ENCODE results near the gene TMEM18. TPM values are rescaled to one million over a fixed set of nuclear protein-coding genes. Genes with fewer than 3 reads are reported as not detected.

TMEM18 gene
- total and polyA plus RNA-seq, 2 of the 4 experiments (the other 2 are of a cell fraction): 15.2 to 30.2 TPM

- no peak overlapping the region for H2AK9ac ChIP-seq (replicated peaks; ENCODE audit: low read depth, low read length, poor library complexity)
- H3K14ac ChIP-seq (replicated peaks; ENCODE audit: low read depth, low read length): no peak overlapping the region
- DNase-seq: no peak
- TF ChIP-seq SMC3 (IDR thresholded peaks at IDR 0.05; ENCODE audit: low read depth, low read length) (no peak), FOS (IDR thresholded peaks at IDR 0.05; ENCODE audit: low read depth, low read length) (no peak), RCOR1 (IDR thresholded peaks at IDR 0.05; ENCODE audit: insufficient replicate concordance, low read length) (no peak), BHLHE40 (IDR thresholded peaks at IDR 0.05; ENCODE audit: low read depth, low read length) (no peak), CTCF (conservative IDR thresholded peaks at IDR 0.05; ENCODE audit: low read depth, low read length) (no peak), MAFK (IDR thresholded peaks at IDR 0.05; ENCODE audit: low read depth, low read length) (no peak), RFX5 (IDR thresholded peaks at IDR 0.05; ENCODE audit: low read depth, low read length) (no peak), RAD21 (IDR thresholded peaks at IDR 0.05; ENCODE audit: low read length) (no peak), USF2 (IDR thresholded peaks at IDR 0.05; ENCODE audit: low read depth, low read length) (no peak), ELK1 (IDR thresholded peaks at IDR 0.05; ENCODE audit: borderline replicate concordance, low read depth, low read length) (no peak), CHD1 (IDR thresholded peaks at IDR 0.05; ENCODE audit: low read depth, low read length) (no peak), CEBPB (IDR thresholded peaks at IDR 0.05; ENCODE audit: low read depth, low read length) (no peak)
- BruUV-seq (replicated peaks): no TSS peak
- no peak overlapping the region for H4K8ac ChIP-seq (ENCODE audit: low read depth in 2 of 2, low read length in 2 of 2)
- no peak overlapping the region for H2BK120ac ChIP-seq (ENCODE audit: low read depth, low read length)
- no CpG with 5 or more reads among the region's 1 CpG for WGBS, 2 experiments (ENCODE audit: extremely low coverage in 2 of 2, insufficient read length in 1 of 2)
- H2AK5ac ChIP-seq (ENCODE audit: low read depth, low read length): no peak overlapping the region
- no peak overlapping the region for H4K5ac ChIP-seq (ENCODE audit: low read depth, low read length)
- no peak overlapping the region for H3K18ac ChIP-seq (ENCODE audit: low read depth, low read length)
- ATAC-seq (ENCODE audit: low read depth): no peak
- no peak overlapping the region for H2AFZ ChIP-seq (replicated peaks; ENCODE audit: low read length, poor library complexity)
- no peak overlapping the region for H3K4me3 ChIP-seq (ENCODE audit: insufficient read depth, low read depth, low read length)
- in situ Hi-C loops (cut with MboI; ENCODE audit: low sequenced_read_pairs): no loop called here
- H3K4me1 ChIP-seq (ENCODE audit: control insufficient read depth, insufficient read depth, low read length): no peaks in the 10 kb centered on the region
- no peak overlapping the region for H2BK15ac ChIP-seq (ENCODE audit: low read depth, low read length)
- H3K9me1 ChIP-seq (ENCODE audit: insufficient read depth, low read length): no peaks in the 10 kb centered on the region
- H3K56ac ChIP-seq (ENCODE audit: extremely low read depth, insufficient read depth, low read length): no peak overlapping the region
- no peaks in the 10 kb centered on the region for H3K79me1 ChIP-seq (ENCODE audit: low read depth in 1 of 2, low read length in 2 of 2)
- H3K27ac ChIP-seq (ENCODE audit: insufficient read depth, low read length): no peak overlapping the region
- no peak overlapping the region for H3K4me2 ChIP-seq (ENCODE audit: low read depth, low read length)
- dilution Hi-C loops (cut with HindIII; ENCODE audit: low sequenced_read_pairs, unreplicated experiment): no loop called here
- H3K9me3 ChIP-seq (ENCODE audit: control insufficient read depth, insufficient read depth, low read length): peaks cover 2% of the 10 kb centered on the region; the same call in 1 of the 2 replicates
- H3K23ac ChIP-seq (ENCODE audit: low read depth, low read length): no peak overlapping the region
- no peak overlapping the region for H3K9ac ChIP-seq (ENCODE audit: low read depth, low read length)
- H3K4ac ChIP-seq (ENCODE audit: low read depth, low read length): no peak overlapping the region
- no peak overlapping the region for H2BK5ac ChIP-seq (ENCODE audit: low read depth, low read length, poor library complexity, severe bottlenecking)
- H4K20me1 ChIP-seq (ENCODE audit: insufficient read depth, low read length): no peaks in the 10 kb centered on the region
- no peaks in the 10 kb centered on the region for H3K36me3 ChIP-seq (ENCODE audit: control insufficient read depth, insufficient read depth, low read length)
- H2BK20ac ChIP-seq (ENCODE audit: low read depth, low read length): no peak overlapping the region
- no peaks in the 10 kb centered on the region for H3K27me3 ChIP-seq (ENCODE audit: control insufficient read depth, insufficient read depth, low read length)
- intact Hi-C loops (cut with micrococcal nuclease): no loop called here
- ChIA-PET POLR2A (ENCODE audit: unreplicated experiment) (no interaction called here), CTCF (no interaction called here)
- no peak overlapping the region for H4K91ac ChIP-seq (ENCODE audit: insufficient read depth, low read depth, low read length)
Observed at GRCh38 chr2:631741-632140, 45.5 kb downstream of the TMEM18 start.

All from IMR-90 (cell line).